Stimulated activated CD4-positive, alpha-beta T cell treated with anti-CD3 and anti-CD28 coated beads, TNF-alpha, amount 100 ng/mL, for 4 hours (primary cell): Measurements from ENCODE around the gene DEF6.

Experiments
- DNase-seq, 3 experiments: peaks; one replicate each; pipeline ENCODE4 v3.0.0-alpha.2; 2020; ENCODE audit warnings: low read depth in 3 of 3

Gene DEF6

DNA sequence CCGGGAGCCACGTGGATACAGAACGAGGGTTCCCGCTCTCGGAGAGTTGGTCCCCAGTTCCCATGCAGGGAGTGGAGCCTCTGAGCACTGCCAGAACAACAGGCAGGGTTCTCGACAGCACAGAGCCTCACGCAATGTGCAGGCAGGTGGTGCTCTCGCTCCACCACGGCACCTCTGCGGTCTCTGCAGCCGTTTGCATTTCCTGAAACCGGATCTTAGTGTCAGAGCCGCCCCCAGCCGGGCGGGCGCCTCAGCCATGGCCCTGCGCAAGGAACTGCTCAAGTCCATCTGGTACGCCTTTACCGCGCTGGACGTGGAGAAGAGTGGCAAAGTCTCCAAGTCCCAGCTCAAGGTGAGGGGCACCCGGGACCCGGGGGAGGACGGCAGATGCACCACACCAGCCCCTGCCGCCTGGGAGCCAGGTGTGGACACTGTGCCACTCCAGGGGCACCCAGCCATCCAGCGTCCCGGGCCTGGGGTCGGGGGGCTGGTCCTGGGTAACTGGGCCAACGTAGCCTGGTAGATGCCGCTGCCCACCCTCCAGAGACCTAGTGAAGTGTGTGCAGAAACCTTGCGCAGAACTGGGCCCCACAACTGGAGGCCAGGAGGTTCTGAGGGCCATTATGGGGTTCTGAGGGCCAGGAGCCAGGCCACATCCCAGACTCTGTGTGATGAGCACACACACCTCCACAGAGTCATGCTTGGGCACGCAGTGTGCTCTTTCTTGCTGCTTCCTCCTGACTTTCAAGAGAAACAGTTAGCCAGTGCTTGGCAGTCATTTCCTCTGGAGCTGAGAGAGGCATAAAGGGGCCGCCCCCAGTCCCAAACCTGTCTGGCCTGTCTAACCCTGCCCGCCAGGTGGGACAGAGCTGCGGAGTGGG lies at the start of gene DEF6:
Gene DEF6 (plus strand): TSS at position 218 of the 881 bp plus-strand sequence. CDS start 39 bp downstream, at position 257.
- peak; percentile 64 to 81 (median 80) for DNase-seq

- no peak for DNase-seq
These were observed 49.3 kb upstream of the DEF6 start for GRCh38 chr6:35248300-35248699.

DNA sequence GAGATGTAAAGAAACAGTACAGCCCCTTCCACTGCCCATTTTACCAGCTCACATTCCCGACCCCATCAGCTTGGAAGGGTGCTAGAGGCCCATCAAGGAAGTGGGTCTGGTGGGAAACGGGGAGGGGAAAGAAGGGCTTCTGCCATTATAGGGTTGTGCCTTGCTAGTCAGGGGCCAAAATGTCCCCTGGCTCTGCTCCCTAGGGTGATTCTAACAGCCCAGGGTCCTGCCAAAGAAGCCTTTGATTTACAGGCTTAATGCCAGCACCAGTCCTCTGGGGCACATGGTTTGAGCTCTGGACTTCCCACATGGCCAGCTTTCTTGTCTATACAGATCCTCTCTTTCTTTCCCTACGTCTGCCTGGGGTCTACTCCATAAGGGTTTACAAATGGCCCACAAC lies 48.7 kb upstream of the DEF6 start:
- DNase-seq = no peak

- no peak for DNase-seq
These were observed 45.7 kb upstream of the DEF6 start for GRCh38 chr6:35251949-35252348.

GRCh38 chr6:35253249-35253648 lies 44.4 kb upstream of the DEF6 start:
- no peak for DNase-seq

GRCh38 chr6:35258336-35258735 lies 39.3 kb upstream of the DEF6 start:
- no peak for DNase-seq

- DNase-seq = peak in 1 of 3 experiments; percentile 11
These were observed 38.8 kb upstream of the DEF6 start for GRCh38 chr6:35258858-35259193.

DNA sequence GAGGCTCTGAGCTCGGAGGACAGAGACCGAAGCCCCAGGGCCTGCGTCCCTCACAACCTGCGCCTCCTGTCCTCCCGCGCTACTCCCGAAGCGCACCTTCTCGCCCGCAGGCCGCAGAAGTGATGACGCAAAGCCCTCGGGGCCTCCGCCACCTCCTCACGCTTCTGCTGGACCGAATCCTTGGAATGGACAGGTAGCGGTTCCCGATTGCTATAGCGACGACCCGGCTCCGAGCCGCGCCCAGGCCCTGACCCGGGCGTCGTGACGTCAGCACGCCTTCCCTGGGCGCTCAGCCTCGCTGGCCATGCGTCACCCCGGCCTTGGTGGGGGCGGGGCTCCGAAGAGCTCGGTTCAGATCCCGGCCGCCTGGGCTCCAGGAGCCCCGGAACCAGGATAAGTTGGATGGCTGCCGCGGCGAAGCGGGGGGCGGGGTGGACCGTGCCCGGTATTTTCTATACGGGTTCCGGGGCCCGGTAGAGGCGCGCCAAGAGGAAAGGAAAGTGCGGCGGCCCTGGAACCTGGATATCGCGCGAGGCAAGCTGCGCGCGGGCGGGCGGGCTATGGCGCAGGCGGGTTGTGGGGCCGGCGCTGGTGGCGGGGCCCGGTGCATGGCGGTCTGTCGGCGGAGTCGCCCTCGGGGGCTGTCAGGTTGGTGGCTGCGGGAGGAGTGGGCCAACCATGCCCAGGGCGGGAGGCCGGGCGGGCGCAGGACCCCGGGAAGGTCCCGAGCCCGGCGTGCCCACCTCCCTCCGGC lies 38.2 kb upstream of the DEF6 start, which contains the start of gene ZNF76:
Gene ZNF76 (plus strand): TSS at position 542 of the 754 bp plus-strand sequence. CDS start 21,417 bp downstream, outside the sequence.
- peak; percentile 82 to 88 (median 82) for DNase-seq

- peak; percentile 51 to 70 (median 70) for DNase-seq
These were observed 37.5 kb upstream of the DEF6 start for GRCh38 chr6:35259948-35260590.

DNA sequence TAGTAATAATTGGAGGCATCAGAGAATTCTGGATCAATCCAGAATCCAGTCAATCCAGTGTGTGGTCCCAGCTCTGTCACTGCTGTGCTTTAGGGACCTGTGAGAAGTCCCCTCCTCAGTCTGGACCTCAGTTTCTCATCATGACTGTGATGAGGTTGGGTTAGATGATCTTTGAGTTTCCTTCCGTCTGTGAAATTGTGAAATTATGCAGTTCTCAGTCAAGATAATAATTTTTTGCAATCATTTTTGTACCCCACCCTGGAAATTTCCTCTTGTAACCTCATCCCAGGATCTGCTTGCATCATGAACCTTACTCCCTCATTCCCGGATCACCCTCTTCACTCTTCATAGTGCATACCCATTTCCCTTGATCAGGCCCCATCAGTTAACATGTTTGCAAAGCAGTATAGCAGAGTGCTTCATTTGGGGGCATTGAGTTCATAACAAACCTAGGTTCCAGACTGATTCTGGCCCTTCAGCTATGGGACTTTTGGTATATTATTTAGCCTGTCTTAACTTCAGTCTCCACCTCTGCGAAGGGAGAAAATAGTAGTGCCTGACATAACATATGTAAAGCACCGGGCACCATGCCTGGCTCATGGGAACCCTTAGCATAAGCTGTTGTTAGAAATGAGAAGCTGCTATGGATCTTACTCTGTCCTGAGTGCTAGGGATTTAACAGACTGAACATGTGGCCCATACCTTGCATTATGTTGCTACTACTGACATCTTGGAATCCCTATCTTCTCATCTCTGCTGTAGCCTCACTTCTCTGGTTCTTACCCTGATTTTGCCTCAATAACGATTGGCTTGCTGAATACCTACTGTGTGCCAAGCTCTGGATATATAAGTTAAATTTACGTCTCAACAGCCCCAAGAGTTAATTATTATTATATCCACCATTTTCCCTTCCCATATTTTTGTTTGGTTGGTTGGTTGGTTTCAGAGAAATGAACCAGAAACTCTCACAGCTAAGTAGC lies 36.7 kb upstream of the DEF6 start:
- DNase-seq = no peak

DNA sequence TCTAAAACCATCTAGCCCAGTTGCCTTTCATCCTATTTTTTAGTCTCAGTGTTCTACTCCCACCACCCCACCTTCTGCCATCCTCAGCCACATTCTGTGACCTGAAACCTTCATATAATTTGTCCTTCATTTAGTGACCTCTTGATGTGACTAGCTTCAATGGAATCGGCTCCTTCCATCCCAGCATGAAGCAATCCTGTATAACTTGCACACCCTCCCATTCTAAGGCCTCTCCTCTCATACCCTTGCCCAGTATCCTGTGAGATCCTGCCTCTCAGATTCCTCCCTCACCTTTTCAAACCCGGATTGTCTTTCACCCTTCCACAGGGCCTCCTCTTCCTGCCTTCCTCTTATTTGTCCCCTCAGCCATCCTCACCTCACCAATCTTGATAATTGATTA lies 35.0 kb upstream of the DEF6 start:
- DNase-seq = no peak

DNA sequence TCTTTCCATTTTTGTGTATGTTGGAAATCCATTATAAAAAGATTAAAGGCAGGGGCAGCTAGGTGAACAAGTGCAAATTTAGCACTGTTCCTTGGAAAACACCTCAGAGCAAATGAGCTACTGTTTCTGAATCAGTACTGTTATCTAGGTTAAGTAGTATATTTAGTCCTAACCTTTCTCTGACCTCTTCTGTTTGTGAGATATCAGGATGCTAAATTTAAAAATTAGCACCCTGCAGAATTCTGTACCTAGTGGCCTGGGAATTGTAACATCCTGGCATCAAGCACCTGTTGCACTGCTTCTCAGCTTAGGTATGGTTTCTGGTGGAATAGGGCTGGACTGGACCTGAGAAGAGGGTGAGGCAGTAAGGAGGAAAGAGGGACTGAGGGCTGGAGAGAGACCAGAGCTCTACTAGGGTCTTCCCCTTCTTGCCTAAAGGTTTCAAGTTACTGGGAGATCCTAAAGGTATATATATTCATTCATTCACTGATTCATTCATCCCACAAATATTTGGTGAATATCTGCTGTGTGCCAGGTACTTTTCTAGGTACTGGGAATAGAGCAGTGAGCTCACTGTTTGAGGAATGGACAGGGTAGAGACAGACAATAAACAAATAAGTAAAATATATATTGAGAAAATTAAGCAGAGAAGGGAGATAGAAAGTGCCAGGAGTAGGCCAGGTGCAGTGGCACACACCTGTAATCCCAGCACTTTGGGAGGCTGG lies 32.9 kb upstream of the DEF6 start:
- no peak for DNase-seq

DNA sequence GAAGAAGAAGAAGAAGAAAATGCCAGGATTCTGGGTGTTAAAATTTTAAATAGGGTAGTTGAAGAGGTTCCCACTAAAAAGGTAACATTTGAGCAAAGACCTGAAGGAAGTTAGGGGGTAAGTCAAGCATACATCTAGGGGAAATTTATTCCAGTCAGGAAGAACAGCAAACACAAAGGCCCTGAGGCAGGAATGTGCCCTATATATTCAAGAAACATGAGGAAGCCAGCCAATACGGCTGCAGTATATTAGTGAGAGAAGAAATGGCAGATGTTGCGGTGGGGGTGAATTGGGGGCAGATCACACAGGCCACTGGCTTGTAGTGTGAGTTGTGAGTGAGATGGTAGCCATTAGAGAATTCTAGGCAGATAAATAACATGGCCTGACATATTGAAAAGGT lies 32.1 kb upstream of the DEF6 start:
- no peak for DNase-seq

GRCh38 chr6:35267446-35267845 lies 30.2 kb upstream of the DEF6 start:
- no peak for DNase-seq

- no peak for DNase-seq
These were observed 29.7 kb upstream of the DEF6 start for GRCh38 chr6:35267897-35268296.

GRCh38 chr6:35272005-35272404 lies 25.6 kb upstream of the DEF6 start:
- no peak for DNase-seq

GRCh38 chr6:35273822-35274559 lies 23.6 kb upstream of the DEF6 start:
- no peak for DNase-seq

DNA sequence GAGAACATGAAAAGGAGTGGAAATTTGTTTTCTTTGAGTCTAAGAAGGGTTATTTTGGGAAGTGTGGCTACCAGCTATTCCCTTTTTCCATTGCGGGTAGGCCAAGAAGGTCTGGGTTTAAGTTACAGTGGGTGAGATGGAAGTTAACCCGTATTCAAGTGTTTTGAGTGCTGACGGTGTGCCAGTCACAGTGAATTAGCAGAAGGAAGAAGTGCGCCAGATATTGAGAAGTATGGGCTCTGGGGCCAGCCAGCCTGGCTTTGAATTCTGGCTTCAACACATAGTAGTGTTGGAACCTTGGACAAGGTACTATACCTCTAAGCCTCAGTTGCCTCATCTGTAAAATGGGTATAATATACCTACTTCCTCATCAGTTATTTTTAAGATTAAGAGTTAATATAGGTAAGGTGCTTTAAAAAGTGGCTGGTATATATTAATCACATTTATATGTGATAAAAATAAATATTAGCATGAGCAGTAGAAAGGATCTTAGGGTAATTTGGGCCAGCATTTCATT lies 21.8 kb upstream of the DEF6 start:
- no peak for DNase-seq

DNA sequence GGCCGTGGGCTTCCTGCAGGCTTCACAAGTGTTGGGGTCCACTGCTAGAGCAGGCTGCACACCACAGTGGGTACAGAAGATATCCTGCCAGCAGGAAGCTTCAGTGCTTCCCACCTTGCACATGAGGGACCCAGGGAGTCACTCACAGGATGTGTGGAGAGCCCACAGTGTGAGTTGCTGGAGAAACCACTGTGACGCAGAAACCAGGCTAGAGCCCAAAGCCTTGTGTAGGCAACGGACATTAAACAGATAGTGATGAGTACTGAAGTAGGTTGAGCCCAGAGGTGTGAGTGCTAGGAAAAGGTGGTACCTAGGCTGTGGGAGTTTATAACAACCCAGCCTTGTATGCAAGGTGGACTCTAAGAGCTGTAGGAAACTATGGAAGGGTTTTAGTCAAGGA lies 18.9 kb upstream of the DEF6 start:
- DNase-seq = no peak

- DNase-seq = no peak
These were observed 16.7 kb upstream of the DEF6 start for GRCh38 chr6:35280903-35281302.
